Esophagus muscularis mucosa (tissue), 4 donors: ENCODE data around the gene GSG1L2. TPM values are rescaled to one million over a fixed set of nuclear protein-coding genes. Genes with fewer than 3 reads are reported as not detected.

Experiments used
- DNase-seq: peaks from one replicate; pipeline ENCODE4 v3.0.0-alpha.2; 2017; ENCODE audit errors: extremely low spot score
- H3K27ac ChIP-seq, 4 donors: fragments of 200-600 bp; sonication (generic); replicated peaks in 1 of 4; 1 replicate in 3 of 4; 2 replicates in 1 of 4; pipeline ENCODE4 v1.5.1; 2016 to 2019; ENCODE audit warnings: mild to moderate bottlenecking in 1 of 4
- H3K27me3 ChIP-seq, 4 donors: fragments of 200-600 bp; sonication (generic); one replicate each; pipeline versions ENCODE4 v1.5.1 to v1.6.0; 2016 to 2019
- H3K36me3 ChIP-seq, 4 donors: fragments of 200-600 bp; sonication (generic); one replicate each; pipeline ENCODE4 v1.5.1; 2016 to 2019
- H3K4me1 ChIP-seq, 4 donors: fragments of 200-600 bp; sonication (generic); one replicate each; pipeline ENCODE4 v1.5.1; 2016 to 2019
- H3K4me3 ChIP-seq, 4 donors: fragments of 200-600 bp; sonication (generic); 1 replicate in 2 of 4; 2 replicates in 2 of 4; pipeline ENCODE4 v1.5.1; 2016 to 2019; ENCODE audit warnings: mild to moderate bottlenecking in 4 of 4, moderate library complexity in 1 of 4
- H3K9me3 ChIP-seq, 4 donors: fragments of 200-600 bp; sonication (generic); 1 replicate in 3 of 4; 2 replicates in 1 of 4; pipeline ENCODE4 v1.5.1; 2016 to 2019
- EP300 ChIP-seq: sonication (generic); formaldehyde crosslinking; IDR thresholded peaks from one replicate; pipeline ENCODE4 v1.6.1; 2017; ENCODE audit warnings: antibody characterized with exemption
- POLR2A ChIP-seq: fragments of 450-650 bp; IDR thresholded peaks from one replicate; pipeline ENCODE4 v1.6.1; 2017; ENCODE audit warnings: antibody characterized with exemption, moderate library complexity, mild to moderate bottlenecking, low read depth
- POLR2AphosphoS5 ChIP-seq, 2 donors: sonication (generic); formaldehyde crosslinking; IDR thresholded peaks; one replicate each; pipeline ENCODE4 v1.6.1; 2017; ENCODE audit warnings: antibody characterized with exemption in 2 of 2
- WGBS: methylation state at CpG from one replicate; pipeline ENCODE4 v1.1.5; 2018; 5-methylcytosine and 5-hydroxymethylcytosine counted together
- intact Hi-C: fragments of 100-400 bp; cut with DNase I; formaldehyde crosslinking; loops from one replicate; pipeline ENCODE4 v1.15.1; 2023
- total RNA-seq, 4 donors: library from RNA; depleted of rRNA; stranded (reverse); fragments of >200 nt; gene quantifications; one replicate each; pipeline versions ENCODE4 v1.1.0 to v1.2.1, GENCODE V29; 2016
- TF ChIP-seq, protein P1 (sequence below), 3 experiments: fragments of 200-600 bp in 2 of 3; fragments of 450-650 bp in 1 of 3; sonication (generic) in 2 of 3; IDR thresholded peaks; one replicate each; pipeline ENCODE4 v1.5.1; 2017 to 2019; ENCODE audit warnings: antibody characterized with exemption in 3 of 3, mild to moderate bottlenecking in 2 of 3, moderate library complexity in 1 of 3

The GSG1L2 gene
- total RNA-seq, 4 donors from 2014 or later: not detected

DNA sequence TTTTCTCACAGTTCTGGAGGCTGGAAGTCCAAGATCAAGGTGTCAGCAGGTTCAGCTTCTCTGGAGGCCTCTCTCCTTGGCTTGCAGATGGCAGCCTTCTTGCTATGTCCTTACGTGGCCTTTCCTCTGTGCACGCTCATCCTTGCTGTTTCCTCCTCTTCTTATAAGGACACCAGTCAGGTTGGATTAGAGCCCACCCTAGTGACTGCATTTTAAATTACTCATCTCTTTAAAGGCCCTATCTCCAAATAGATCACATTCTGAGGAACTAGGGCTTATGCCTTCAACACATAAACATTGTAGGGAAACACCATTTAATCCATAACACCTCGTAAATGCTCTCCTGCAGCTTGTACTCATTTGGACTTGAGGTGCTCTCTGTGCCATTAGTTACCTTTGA is 66.8 kb downstream of the GSG1L2 start:
- Histone ChIP-seq H3K27me3 (peaks cover 0 to 10% (median 0%) of the 10 kb centered on the region in 4 donors), H3K9me3 (peaks cover 0 to 7% (median 5%) of the 10 kb centered on the region in 4 donors), H3K27ac (no peak overlapping the region), H3K36me3 (no peaks in the 10 kb centered on the region), H3K4me1 (no peaks in the 10 kb centered on the region), H3K4me3 (no peak overlapping the region)
- intact Hi-C loops: no loop called here
- TF ChIP-seq, protein P1, sequence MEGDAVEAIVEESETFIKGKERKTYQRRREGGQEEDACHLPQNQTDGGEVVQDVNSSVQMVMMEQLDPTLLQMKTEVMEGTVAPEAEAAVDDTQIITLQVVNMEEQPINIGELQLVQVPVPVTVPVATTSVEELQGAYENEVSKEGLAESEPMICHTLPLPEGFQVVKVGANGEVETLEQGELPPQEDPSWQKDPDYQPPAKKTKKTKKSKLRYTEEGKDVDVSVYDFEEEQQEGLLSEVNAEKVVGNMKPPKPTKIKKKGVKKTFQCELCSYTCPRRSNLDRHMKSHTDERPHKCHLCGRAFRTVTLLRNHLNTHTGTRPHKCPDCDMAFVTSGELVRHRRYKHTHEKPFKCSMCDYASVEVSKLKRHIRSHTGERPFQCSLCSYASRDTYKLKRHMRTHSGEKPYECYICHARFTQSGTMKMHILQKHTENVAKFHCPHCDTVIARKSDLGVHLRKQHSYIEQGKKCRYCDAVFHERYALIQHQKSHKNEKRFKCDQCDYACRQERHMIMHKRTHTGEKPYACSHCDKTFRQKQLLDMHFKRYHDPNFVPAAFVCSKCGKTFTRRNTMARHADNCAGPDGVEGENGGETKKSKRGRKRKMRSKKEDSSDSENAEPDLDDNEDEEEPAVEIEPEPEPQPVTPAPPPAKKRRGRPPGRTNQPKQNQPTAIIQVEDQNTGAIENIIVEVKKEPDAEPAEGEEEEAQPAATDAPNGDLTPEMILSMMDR (IDR thresholded peaks at IDR 0.05): no peak
- no peak for TF ChIP-seq POLR2A
- no peak for TF ChIP-seq POLR2AphosphoS5 (IDR thresholded peaks at IDR 0.05)
- no peak for TF ChIP-seq EP300
- 81% methylated on average over 3 of the region's 3 CpGs for WGBS
- DNase-seq: no peak

Other genes starting within 250 kb of the GSG1L2 start
- 100 to 1,000 TPM in 2 of 4 donors, 10 to 100 TPM in 2; 83.9 to 104 (median 94.5) TPM for gene STX8, start 246.3 kb downstream of the GSG1L2 start, total RNA-seq
- gene CFAP52, start 245.4 kb downstream of the GSG1L2 start, total RNA-seq: 1 to 10 TPM in 1 of 4 donors, under 1 TPM in 1, not detected in 2; 0.83 to 1.2 TPM
- under 1 TPM in 3 of 4 donors, not detected in 1; 0.17 to 0.84 (median 0.17) TPM for gene USP43, start 176.6 kb downstream of the GSG1L2 start, total RNA-seq
- gene DHRS7C, start 30.5 kb downstream of the GSG1L2 start, total RNA-seq: not detected
- gene GLP2R, start 3.8 kb upstream of the GSG1L2 start, total RNA-seq: 10 to 100 TPM in 3 of 4 donors, 1 to 10 TPM in 1; 9.1 to 16.6 (median 14.6) TPM
- under 1 TPM in 1 of 4 donors, not detected in 3; 0.52 TPM for gene RCVRN, start 83.2 kb upstream of the GSG1L2 start, total RNA-seq